Heart left ventricle (tissue), 16 donors: ENCODE data around the gene STYXL1. TPM values are rescaled to one million over a fixed set of nuclear protein-coding genes. Genes with fewer than 3 reads are reported as not detected.

Experiments
- ATAC-seq, 4 donors: fragments of 200-7000 bp; cut with Tn5 transposase; one replicate each; pipeline ENCODE4 v1.9.1; 2020 to 2022; ENCODE audit warnings: moderate library complexity in 4 of 4, mild to moderate bottlenecking in 3 of 4, moderate number of reproducible peaks in 1 of 4
- DNase-seq, 5 donors: peaks; one replicate each; pipeline ENCODE4 v3.0.0-alpha.2; 2020
- H3K27ac ChIP-seq, 12 donors: fragments of 200-600 bp; sonication (generic) in 4 of 12; one replicate each; pipeline versions ENCODE4 v1.5.0 to v1.8.0; 2016 to 2022; ENCODE audit warnings: mild to moderate bottlenecking in 2 of 12
- H3K27me3 ChIP-seq, 9 donors: fragments of 200-600 bp; sonication (generic) in 2 of 9; one replicate each; pipeline versions ENCODE4 v1.5.1 to v1.8.0; 2016 to 2022; ENCODE audit warnings: mild to moderate bottlenecking in 3 of 9
- H3K36me3 ChIP-seq, 9 donors: fragments of 200-600 bp; sonication (generic) in 2 of 9; one replicate each; pipeline versions ENCODE4 v1.5.0 to v1.8.0; 2018 to 2022; ENCODE audit warnings: mild to moderate bottlenecking in 2 of 9
- H3K4me1 ChIP-seq, 12 donors: fragments of 200-600 bp; sonication (generic) in 4 of 12; one replicate each; pipeline versions ENCODE4 v1.5.0 to v1.8.0; 2016 to 2022; ENCODE audit warnings: mild to moderate bottlenecking in 3 of 12
- H3K4me3 ChIP-seq, 12 donors: fragments of 200-600 bp; sonication (generic) in 4 of 12; one replicate each; pipeline versions ENCODE4 v1.5.0 to v1.8.0; 2017 to 2022; ENCODE audit warnings: mild to moderate bottlenecking in 9 of 12, moderate library complexity in 4 of 12
- H3K9me3 ChIP-seq, 12 donors: fragments of 200-600 bp; sonication (generic) in 4 of 12; one replicate each; pipeline versions ENCODE4 v1.5.0 to v1.8.0; 2016 to 2022; ENCODE audit warnings: mild to moderate bottlenecking in 1 of 12
- POLR2A ChIP-seq, 2 donors: fragments of 450-650 bp; IDR thresholded peaks; one replicate each; pipeline ENCODE4 v1.6.1; 2017; ENCODE audit warnings: antibody characterized with exemption in 2 of 2, mild to moderate bottlenecking in 2 of 2, moderate library complexity in 2 of 2
- WGBS, 4 donors: extraction: QIAGEN DNeasy Blood & Tissue Kit in 2 of 4; methylation state at CpG; one replicate each; pipeline versions ENCODE4 v1.1.5 to v1.1.7; 2013 to 2018; 5-methylcytosine and 5-hydroxymethylcytosine counted together
- intact Hi-C, 10 donors: fragments of 100-400 bp; cut with DNase I; formaldehyde crosslinking; loops; one replicate each; pipeline versions ENCODE4 v1.11.1 to v1.14.2; 2022
- polyA plus RNA-seq, 2 donors: library from polyadenylated mRNA; stranded (reverse); fragments of 200-250 nt; gene quantifications; one replicate each; pipeline ENCODE4 v1.2.3, GENCODE V29; 2013
- total RNA-seq, 9 donors: library from RNA; depleted of rRNA in 2 of 9; stranded (reverse); fragments of >200 nt in 2 of 9; fragmentation: NEBNext Ultra II Directional in 3 of 9; extraction: Animal tissue kit (Norgen Biotek cat#: 25700) in 3 of 9; gene quantifications; one replicate each; pipeline versions ENCODE4 v1.1.0 to v1.2.4, GENCODE V29; 2016 to 2023
- TF ChIP-seq, protein P1 (sequence below), 12 donors: fragments of 200-600 bp; sonication (generic) in 4 of 12; IDR thresholded peaks; one replicate each; pipeline versions ENCODE4 v1.5.0 to v1.8.0; 2018 to 2022; ENCODE audit warnings: antibody characterized with exemption in 12 of 12, mild to moderate bottlenecking in 5 of 12
- donor health status: ischemic (EF 13 %, LVEDD 7.1; RV severe dilation, severe dysfunction).
- donor health status: healthy with polysubstance abuse.
- donor health status: DM: no; HTN: yes; CAD: no.
- donor health status: DM: no; HTN: no; CAD: no.
- donor health status: ischemic (EF 25% LVEDD 6.9; RV normal size, moderate dysfunction).
- donor health status: ischemic (EF 25% LVEDD 5.7; RV mildly dilated, moderate dysfunction).
- donor health status: healthy.
- donor health status: DM: yes; HTN: yes; CAD: no.
- donor health status: ischemic (EF 35%, LVEDD 5.7; RV mildly dilated, moderate dysfunction).
- donor health status: nonischemic (EF 11% LVEDD 7.7; RV severe dilation, severe dysfunction).
- donor health status: DM: yes; HTN: yes; CAD: no.
- donor health status: PGD.
- donor health status: ischemic (EF 29% LVEDD 5.4; RV normal size, mild dysfunction).
- donor health status: nonischemic (EF 23%, LVEDD 6.1; RV moderate dilation, normal function).

STYXL1 gene
- total and polyA plus RNA-seq, 11 donors = 7.9 to 44.3 (median 19.1) TPM

DNA sequence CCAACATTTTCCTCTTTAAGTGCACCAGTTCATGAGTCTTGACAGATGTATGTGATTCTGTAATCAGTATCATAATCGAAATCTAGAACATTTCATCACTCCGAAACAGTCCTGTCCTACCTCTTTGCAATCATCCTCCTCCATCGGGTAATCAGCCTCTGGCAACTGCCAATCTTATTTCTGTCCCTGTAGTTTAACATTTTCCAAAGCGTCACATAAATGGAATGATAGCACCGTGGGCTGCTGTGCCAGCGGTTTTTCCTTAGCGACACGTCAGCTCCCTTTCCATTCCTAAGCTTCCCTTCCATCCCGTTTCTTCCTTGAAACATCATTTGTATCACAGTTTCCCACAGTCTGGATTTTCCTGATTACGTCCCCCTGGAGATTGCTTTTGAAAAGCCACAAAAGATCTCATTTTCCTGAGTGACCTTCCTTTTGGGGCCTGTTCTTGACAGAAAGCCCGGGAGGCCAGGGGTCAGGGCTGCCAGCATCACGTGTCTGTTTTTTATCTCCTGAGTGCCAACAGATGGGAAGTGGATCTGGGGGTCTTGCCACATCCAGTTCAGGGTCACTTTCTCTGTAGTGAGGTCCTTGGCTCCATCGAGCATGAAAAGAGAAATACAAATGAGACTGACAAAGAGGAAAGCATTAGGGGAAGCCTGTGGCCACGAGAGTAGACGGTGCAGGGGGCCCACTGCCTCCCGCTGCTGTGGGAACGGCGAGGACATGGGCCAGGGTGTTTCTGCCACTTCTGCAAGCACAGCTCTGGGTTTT is 85.0 kb downstream of the STYXL1 start:
- H3K4me3 ChIP-seq = peak overlapping the region in 1 of 12 donors; percentile 6
- H3K36me3 ChIP-seq = peaks cover 0 to 37% (median 16%) of the 10 kb centered on the region in 9 donors
- H3K9me3 ChIP-seq = no peaks in the 10 kb centered on the region
- TF ChIP-seq, protein P1, sequence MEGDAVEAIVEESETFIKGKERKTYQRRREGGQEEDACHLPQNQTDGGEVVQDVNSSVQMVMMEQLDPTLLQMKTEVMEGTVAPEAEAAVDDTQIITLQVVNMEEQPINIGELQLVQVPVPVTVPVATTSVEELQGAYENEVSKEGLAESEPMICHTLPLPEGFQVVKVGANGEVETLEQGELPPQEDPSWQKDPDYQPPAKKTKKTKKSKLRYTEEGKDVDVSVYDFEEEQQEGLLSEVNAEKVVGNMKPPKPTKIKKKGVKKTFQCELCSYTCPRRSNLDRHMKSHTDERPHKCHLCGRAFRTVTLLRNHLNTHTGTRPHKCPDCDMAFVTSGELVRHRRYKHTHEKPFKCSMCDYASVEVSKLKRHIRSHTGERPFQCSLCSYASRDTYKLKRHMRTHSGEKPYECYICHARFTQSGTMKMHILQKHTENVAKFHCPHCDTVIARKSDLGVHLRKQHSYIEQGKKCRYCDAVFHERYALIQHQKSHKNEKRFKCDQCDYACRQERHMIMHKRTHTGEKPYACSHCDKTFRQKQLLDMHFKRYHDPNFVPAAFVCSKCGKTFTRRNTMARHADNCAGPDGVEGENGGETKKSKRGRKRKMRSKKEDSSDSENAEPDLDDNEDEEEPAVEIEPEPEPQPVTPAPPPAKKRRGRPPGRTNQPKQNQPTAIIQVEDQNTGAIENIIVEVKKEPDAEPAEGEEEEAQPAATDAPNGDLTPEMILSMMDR (IDR thresholded peaks at IDR 0.05) = no peak
- ATAC-seq = peak in 3 of 4 donors; percentile 42 to 59 (median 52)
- peak overlapping the region; percentile 57 to 93 (median 82) for H3K27ac ChIP-seq
- H3K27me3 ChIP-seq = no peaks in the 10 kb centered on the region
- peaks cover 6 to 63% (median 45%) of the 10 kb centered on the region in 12 donors for H3K4me1 ChIP-seq
- 21 to 28% (median 25%) methylated on average over 18 of the region's 18 CpGs for WGBS, 4 donors
- DNase-seq = peak in 4 of 5 donors; percentile 49 to 71 (median 66)
- intact Hi-C loops = loop anchor here in 4 of 10 donors (5.0 to 10.0 kb wide), 5 partner anchors 35 to 88 kb away; partner anchors contain the start of genes POR (in 3 of the 4) and RHBDD2 (in 2 of the 4)

DNA sequence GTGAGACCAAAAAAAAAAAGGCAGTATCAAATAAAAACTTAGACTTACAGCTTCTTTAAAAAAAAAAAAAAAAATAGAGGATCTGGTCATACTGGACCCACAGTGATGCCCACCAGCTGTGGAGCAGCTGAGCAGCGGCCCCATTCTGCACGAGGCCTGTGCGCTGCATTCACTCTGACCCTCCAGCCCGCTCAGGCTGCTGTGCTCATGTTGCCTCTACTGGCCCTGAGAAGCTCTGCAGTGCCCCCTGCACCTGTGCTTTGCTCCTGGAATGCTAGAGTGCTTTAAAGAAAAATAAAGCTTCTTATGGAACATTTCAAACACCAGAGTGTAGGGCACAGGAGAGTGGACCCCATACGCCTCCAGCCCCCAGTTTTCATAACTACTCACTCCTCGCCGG is 86.6 kb downstream of the STYXL1 start:
- no peaks in the 10 kb centered on the region for H3K9me3 ChIP-seq
- TF ChIP-seq POLR2A (IDR thresholded peaks at IDR 0.05) = no peak
- TF ChIP-seq, protein P1 (IDR thresholded peaks at IDR 0.05) = no peak
- intact Hi-C loops = loop anchor here in 4 of 10 donors (5.0 to 10.0 kb wide), 5 partner anchors 36 to 86 kb away; partner anchors contain the start of genes POR (in 3 of the 4) and RHBDD2 (in 2 of the 4)
- peaks cover 0 to 52% (median 26%) of the 10 kb centered on the region in 9 donors for H3K36me3 ChIP-seq
- H3K27ac ChIP-seq = peak overlapping the region in 4 of 12 donors; percentile 12 to 92 (median 84)
- H3K27me3 ChIP-seq = no peaks in the 10 kb centered on the region
- WGBS, 4 donors = 83 to 86% (median 85%) methylated on average over 7 of the region's 7 CpGs
- no peak overlapping the region for H3K4me3 ChIP-seq
- no peak for ATAC-seq
- DNase-seq = peak in 1 of 5 donors; percentile 26
- H3K4me1 ChIP-seq = peaks cover 0 to 56% (median 33%) of the 10 kb centered on the region in 12 donors

DNA sequence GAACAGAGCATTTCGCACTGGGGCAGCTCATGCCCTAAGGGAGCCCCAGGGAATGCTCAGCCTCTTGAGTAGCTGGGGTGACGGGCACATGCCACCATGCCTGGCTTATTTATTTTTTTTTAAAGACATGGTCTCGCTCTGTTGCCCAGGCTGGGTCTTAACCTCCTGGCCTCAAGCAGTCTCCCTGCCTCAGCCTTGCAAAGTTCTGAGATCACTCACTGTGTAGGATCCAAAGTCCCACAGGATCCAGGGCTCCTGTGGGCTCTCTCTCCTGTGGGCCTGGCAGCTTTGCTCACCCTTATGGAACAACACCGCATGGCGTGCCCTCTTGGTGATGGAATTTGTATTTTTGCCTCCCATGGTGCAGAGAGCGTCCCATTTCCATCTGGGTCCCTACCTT is 87.4 kb downstream of the STYXL1 start:
- WGBS, 4 donors = 90 to 99% (median 96%) methylated on average over 5 to 6 of the region's 6 CpGs
- peaks cover 0 to 61% (median 35%) of the 10 kb centered on the region in 9 donors for H3K36me3 ChIP-seq
- no peaks in the 10 kb centered on the region for H3K9me3 ChIP-seq
- TF ChIP-seq, protein P1 (IDR thresholded peaks at IDR 0.05) = no peak
- TF ChIP-seq POLR2A (IDR thresholded peaks at IDR 0.05) = no peak
- no peak overlapping the region for H3K27ac ChIP-seq
- DNase-seq (peak in 1 of 5 donors; percentile 1), ATAC-seq (no peak)
- no peak overlapping the region for H3K4me3 ChIP-seq
- intact Hi-C loops = loop anchor here in 4 of 10 donors (5.0 to 10.0 kb wide), 5 partner anchors 37 to 86 kb away; partner anchors contain the start of genes POR (in 3 of the 4) and RHBDD2 (in 2 of the 4)
- H3K4me1 ChIP-seq = peaks cover 0 to 48% (median 25%) of the 10 kb centered on the region in 12 donors
- no peaks in the 10 kb centered on the region for H3K27me3 ChIP-seq
